Fibroblast of lung (primary cell): Measurements from ENCODE around the gene NEGR1. TPM values are rescaled to one million over a fixed set of nuclear protein-coding genes. Genes with fewer than 3 reads are reported as not detected.

Experiments used
- DNase-seq, 2 donors: peaks; one replicate each; pipeline versions ENCODE4 v3.0.0 to v3.0.0-alpha.2; 2010; ENCODE audit warnings: low read depth in 2 of 2
- H2AFZ ChIP-seq: 2 replicates; pipeline ENCODE4 v1.5.1; 2012; ENCODE audit warnings: low read length, control low read depth, inconsistent platforms
- H3K27ac ChIP-seq: 2 replicates; pipeline ENCODE4 v1.5.1; 2011; ENCODE audit warnings: low read length, control low read depth; ENCODE audit not compliant: insufficient read depth
- H3K27me3 ChIP-seq: 2 replicates; pipeline ENCODE4 v1.5.1; 2011; ENCODE audit warnings: mild to moderate bottlenecking, low read length; ENCODE audit not compliant: control insufficient read depth, insufficient read depth
- H3K36me3 ChIP-seq: 2 replicates; pipeline ENCODE4 v1.5.1; 2011; ENCODE audit warnings: low read length; ENCODE audit not compliant: control insufficient read depth, insufficient read depth
- H3K4me1 ChIP-seq: 2 replicates; pipeline ENCODE4 v1.5.1; 2011; ENCODE audit warnings: low read length; ENCODE audit not compliant: control insufficient read depth, insufficient read depth; ENCODE audit errors: extremely low read depth
- H3K4me2 ChIP-seq: 2 replicates; pipeline ENCODE4 v1.5.1; 2011; ENCODE audit warnings: low read length, control low read depth; ENCODE audit not compliant: insufficient read depth; ENCODE audit errors: extremely low read depth
- H3K4me3 ChIP-seq, 4 experiments: fragments of 200-600 bp in 1 of 4; sonication (generic) in 1 of 4; replicated peaks in 1 of 4; 2 replicates each; pipeline ENCODE4 v1.5.1; 2011 to 2016; ENCODE audit warnings: low read length in 4 of 4, low read depth in 3 of 4, mild to moderate bottlenecking in 3 of 4, control low read depth in 2 of 4, inconsistent platforms in 1 of 4, mixed read lengths in 1 of 4; ENCODE audit not compliant: insufficient read depth in 1 of 4; ENCODE audit errors: control extremely low read depth in 1 of 4
- H3K79me2 ChIP-seq: 2 replicates; pipeline ENCODE4 v1.5.1; 2012; ENCODE audit warnings: mild to moderate bottlenecking, low read length, inconsistent platforms; ENCODE audit not compliant: control insufficient read depth, insufficient read depth
- H3K9ac ChIP-seq: 2 replicates; pipeline ENCODE4 v1.5.1; 2011; ENCODE audit warnings: mild to moderate bottlenecking, low read length, control low read depth; ENCODE audit not compliant: insufficient read depth
- H3K9me3 ChIP-seq: 2 replicates; pipeline ENCODE4 v1.5.1; 2012; ENCODE audit warnings: low read depth, low read length; ENCODE audit not compliant: control insufficient read depth, insufficient read depth
- H4K20me1 ChIP-seq: 2 replicates; pipeline ENCODE4 v1.5.1; 2011; ENCODE audit warnings: low read length; ENCODE audit not compliant: control insufficient read depth, insufficient read depth; ENCODE audit errors: extremely low read depth
- EZH2 ChIP-seq: IDR thresholded peaks from 2 replicates; pipeline ENCODE4 v1.5.1; 2012; ENCODE audit warnings: low read length, control low read depth, mild to moderate bottlenecking; ENCODE audit errors: missing control alignments
- polyA plus RNA-seq, 2 donors: library from polyadenylated mRNA; depleted of rRNA in 1 of 2; stranded (reverse) in 1 of 2; unstranded in 1 of 2; fragments of >200 nt; gene quantifications; 2 replicates each; pipeline ENCODE4 v1.2.1, GENCODE V29; 2011 to 2012; ENCODE audit warnings: missing spikeins in 1 of 2
- total RNA-seq: library from RNA; depleted of rRNA; stranded (reverse); fragments of >200 nt; gene quantifications from 2 replicates; pipeline ENCODE4 v1.2.1, GENCODE V29; 2014
- TF ChIP-seq, protein P1 (sequence below), 2 donors: IDR thresholded peaks in 1 of 2; conservative IDR thresholded peaks in 1 of 2; 1 replicate in 1 of 2; 2 replicates in 1 of 2; pipeline ENCODE4 v1.5.1; 2011 to 2012; ENCODE audit warnings: low read length in 2 of 2, control low read depth in 1 of 2, inconsistent platforms in 1 of 2, low read depth in 1 of 2, mild to moderate bottlenecking in 1 of 2

NEGR1 gene
- total and polyA plus RNA-seq, 2 donors (not counting 1 experiment from before 2014, with no cell fraction given) = 3.1 to 9.4 TPM

DNA sequence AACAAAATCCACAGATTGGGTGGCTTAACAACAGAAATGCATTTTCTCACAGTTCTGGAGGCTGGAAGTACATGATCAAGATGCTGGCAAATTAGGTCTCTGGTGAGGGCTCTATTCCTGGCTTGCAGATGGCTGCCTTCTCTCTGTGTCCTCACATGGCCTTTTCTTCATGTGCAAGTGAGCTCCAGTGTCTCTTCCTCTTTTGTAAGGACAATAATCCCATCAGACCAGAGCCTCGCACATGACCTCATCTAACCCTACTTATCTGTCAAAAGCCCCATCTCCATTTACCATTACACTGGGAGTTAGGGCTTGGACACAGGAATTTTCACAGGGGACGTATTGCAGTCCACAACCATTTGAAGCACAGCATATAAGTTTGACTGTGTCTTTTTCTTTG lies 181.6 kb downstream of the NEGR1 start:
- H3K27me3 ChIP-seq = no peaks in the 10 kb centered on the region
- H2AFZ ChIP-seq = no peak overlapping the region
- H3K4me3 ChIP-seq = no peak overlapping the region
- H3K4me2 ChIP-seq = no peak overlapping the region
- no peaks in the 10 kb centered on the region for H3K36me3 ChIP-seq
- H3K9me3 ChIP-seq = no peaks in the 10 kb centered on the region
- TF ChIP-seq, protein P1, sequence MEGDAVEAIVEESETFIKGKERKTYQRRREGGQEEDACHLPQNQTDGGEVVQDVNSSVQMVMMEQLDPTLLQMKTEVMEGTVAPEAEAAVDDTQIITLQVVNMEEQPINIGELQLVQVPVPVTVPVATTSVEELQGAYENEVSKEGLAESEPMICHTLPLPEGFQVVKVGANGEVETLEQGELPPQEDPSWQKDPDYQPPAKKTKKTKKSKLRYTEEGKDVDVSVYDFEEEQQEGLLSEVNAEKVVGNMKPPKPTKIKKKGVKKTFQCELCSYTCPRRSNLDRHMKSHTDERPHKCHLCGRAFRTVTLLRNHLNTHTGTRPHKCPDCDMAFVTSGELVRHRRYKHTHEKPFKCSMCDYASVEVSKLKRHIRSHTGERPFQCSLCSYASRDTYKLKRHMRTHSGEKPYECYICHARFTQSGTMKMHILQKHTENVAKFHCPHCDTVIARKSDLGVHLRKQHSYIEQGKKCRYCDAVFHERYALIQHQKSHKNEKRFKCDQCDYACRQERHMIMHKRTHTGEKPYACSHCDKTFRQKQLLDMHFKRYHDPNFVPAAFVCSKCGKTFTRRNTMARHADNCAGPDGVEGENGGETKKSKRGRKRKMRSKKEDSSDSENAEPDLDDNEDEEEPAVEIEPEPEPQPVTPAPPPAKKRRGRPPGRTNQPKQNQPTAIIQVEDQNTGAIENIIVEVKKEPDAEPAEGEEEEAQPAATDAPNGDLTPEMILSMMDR (conservative IDR thresholded peaks at IDR 0.05 in 1 of 2, IDR thresholded peaks at IDR 0.05 in 1 of 2; ENCODE audit: low read depth in 1 of 2, low read length in 2 of 2) = no peak
- TF ChIP-seq EZH2 = no peak
- H4K20me1 ChIP-seq = no peaks in the 10 kb centered on the region
- no peak overlapping the region for H3K9ac ChIP-seq
- H3K79me2 ChIP-seq = no peaks in the 10 kb centered on the region
- H3K4me1 ChIP-seq = no peaks in the 10 kb centered on the region
- no peak for DNase-seq
- H3K27ac ChIP-seq = no peak overlapping the region

- Histone ChIP-seq H3K9ac (no peak overlapping the region), H2AFZ (no peak overlapping the region), H4K20me1 (no peaks in the 10 kb centered on the region), H3K27ac (no peak overlapping the region), H3K27me3 (no peaks in the 10 kb centered on the region), H3K79me2 (no peaks in the 10 kb centered on the region), H3K9me3 (no peaks in the 10 kb centered on the region), H3K4me1 (no peaks in the 10 kb centered on the region), H3K4me2 (no peak overlapping the region), H3K36me3 (no peaks in the 10 kb centered on the region), H3K4me3 (no peak overlapping the region)
- DNase-seq = no peak
- no peak for TF ChIP-seq EZH2
- TF ChIP-seq, protein P1 (conservative IDR thresholded peaks at IDR 0.05 in 1 of 2, IDR thresholded peaks at IDR 0.05 in 1 of 2; ENCODE audit: low read depth in 1 of 2, low read length in 2 of 2) = no peak
These were observed 184.3 kb downstream of the NEGR1 start for GRCh38 chr1:72097851-72098570.

- no peak for DNase-seq
- Histone ChIP-seq H3K36me3 (no peaks in the 10 kb centered on the region), H3K79me2 (no peaks in the 10 kb centered on the region), H3K27me3 (no peaks in the 10 kb centered on the region), H3K27ac (no peak overlapping the region), H3K4me1 (no peaks in the 10 kb centered on the region), H3K9ac (no peak overlapping the region), H3K4me3 (no peak overlapping the region), H4K20me1 (no peaks in the 10 kb centered on the region), H2AFZ (no peak overlapping the region), H3K9me3 (no peaks in the 10 kb centered on the region), H3K4me2 (no peak overlapping the region)
- no peak for TF ChIP-seq EZH2
- TF ChIP-seq, protein P1 (conservative IDR thresholded peaks at IDR 0.05 in 1 of 2, IDR thresholded peaks at IDR 0.05 in 1 of 2; ENCODE audit: low read depth in 1 of 2, low read length in 2 of 2) = no peak
These were observed 188.1 kb downstream of the NEGR1 start for GRCh38 chr1:72094209-72094608.
